C1 segment of cervical spinal cord (tissue), 14 donors: ENCODE results near the gene VAT1.

Experiments used
- DNase-seq, 14 donors: peaks; one replicate each; lab custom pipeline; 2025; lab: John Stamatoyannopoulos, UW

The VAT1 gene

DNA sequence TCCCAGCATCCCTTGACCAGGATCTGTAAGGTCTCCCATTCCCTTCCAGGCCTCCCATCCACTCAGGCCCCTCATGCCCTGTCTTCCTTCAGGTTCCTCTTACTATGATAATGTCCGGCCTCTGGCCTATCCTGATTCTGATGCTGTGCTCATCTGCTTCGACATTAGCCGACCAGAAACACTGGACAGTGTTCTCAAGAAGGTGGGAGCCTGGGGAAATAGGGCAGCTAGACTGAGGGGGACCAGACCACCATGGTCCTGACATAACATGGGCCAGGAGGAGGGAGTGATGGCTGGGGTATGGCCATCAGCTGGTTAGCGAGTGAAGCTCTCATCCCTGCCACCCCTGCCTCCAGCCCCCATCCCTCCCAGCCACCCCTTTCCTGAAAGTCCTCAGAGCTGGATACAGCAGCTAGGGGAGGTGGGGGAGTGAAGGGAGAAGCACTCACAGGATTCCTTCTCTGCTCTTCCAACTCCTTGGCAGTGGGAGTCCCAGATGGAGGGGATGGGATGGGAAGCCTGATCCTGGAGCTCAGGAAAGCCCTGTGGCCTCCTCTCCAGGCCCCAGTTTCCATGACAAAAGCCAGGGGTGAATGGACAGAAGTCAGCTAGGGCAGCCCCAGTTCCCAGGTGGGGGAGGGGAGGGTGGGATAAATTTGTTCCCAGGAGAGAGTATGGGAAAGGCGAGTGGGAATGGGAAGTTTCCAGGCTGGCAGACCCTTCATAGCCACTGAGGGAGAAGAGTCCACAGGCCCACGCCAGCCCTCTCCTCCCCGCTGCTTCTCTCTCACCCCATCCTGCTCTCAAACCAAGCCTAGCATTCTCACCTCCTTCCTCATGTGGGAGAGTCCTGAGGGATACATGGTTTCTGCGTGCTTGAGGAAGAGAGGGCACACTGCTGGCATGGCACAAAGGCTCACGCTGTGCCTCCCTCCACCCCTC, 5.2 kb upstream of the VAT1 start:
- DNase-seq = no peak

DNA sequence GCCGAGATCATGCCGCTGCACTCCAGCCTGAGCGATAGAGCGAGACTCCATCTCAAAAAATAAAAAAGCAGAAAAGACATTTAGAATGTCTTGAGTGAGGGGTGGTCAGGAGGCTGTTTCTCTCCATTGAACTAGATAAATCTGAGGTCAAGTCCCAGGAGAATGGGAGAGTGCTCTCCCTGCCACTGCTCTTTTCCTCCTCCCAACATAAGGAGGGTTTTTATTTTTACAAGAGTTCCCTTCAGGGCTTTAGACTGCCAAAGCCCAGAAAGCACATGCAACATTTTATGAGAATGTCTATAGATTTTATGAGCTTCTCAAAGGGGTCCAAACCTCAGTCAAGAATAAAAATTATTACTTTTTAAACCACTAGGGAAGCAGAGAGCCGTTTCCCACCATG, 4.4 kb upstream of the VAT1 start:
- no peak for DNase-seq

DNA sequence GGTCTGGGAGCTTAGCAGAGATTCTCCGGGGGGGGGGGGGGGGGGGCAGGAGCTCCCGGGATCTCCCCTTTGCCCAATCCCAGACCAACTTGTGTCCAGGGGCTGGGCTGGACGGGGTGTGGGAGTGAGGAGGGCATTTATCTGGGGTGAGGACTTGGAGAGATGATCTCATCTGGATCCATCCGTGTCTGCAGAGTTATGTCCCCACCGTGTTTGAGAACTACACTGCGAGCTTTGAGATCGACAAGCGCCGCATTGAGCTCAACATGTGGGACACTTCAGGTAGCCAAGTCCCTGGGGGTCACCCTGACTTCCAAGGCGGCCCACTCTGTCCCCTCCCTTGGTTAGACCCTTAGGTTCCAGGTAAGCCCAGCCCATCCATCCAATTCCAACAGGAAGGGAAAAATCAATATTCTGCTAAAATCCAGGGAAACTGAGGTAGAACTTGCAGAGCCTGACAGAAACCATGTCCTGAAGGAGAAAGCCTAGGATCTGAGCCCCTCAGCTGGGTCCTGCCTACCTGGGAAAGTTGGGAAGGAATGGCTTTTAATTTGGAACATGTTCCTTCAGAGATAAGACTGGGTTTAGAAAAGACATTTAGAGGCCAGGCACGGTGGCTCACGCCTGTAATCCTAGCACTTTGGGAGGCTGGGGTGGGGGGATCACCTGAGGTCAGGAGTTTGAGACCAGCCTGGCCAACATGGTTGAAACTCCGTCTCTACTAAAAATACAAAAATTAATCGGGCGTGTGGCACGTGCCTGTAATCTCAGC, 3.8 kb upstream of the VAT1 start:
- DNase-seq = no peak

DNA sequence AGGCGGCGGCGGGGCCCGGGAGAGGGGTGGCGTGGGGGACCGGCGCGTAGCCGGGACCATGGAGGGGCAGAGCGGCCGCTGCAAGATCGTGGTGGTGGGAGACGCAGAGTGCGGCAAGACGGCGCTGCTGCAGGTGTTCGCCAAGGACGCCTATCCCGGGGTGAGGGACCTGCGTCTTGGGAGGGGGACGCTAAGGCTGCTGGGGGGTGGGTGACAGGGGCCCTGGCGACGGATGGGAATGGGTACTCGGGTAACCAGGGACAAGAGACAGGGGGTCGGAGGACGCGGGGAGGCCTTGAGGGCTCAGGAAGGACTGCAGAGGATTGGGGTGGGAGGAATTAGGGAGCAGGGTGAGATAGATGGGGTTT, 3.1 kb upstream of the VAT1 start:
- peak in 1 of 14 donors; percentile 36 for DNase-seq

DNA sequence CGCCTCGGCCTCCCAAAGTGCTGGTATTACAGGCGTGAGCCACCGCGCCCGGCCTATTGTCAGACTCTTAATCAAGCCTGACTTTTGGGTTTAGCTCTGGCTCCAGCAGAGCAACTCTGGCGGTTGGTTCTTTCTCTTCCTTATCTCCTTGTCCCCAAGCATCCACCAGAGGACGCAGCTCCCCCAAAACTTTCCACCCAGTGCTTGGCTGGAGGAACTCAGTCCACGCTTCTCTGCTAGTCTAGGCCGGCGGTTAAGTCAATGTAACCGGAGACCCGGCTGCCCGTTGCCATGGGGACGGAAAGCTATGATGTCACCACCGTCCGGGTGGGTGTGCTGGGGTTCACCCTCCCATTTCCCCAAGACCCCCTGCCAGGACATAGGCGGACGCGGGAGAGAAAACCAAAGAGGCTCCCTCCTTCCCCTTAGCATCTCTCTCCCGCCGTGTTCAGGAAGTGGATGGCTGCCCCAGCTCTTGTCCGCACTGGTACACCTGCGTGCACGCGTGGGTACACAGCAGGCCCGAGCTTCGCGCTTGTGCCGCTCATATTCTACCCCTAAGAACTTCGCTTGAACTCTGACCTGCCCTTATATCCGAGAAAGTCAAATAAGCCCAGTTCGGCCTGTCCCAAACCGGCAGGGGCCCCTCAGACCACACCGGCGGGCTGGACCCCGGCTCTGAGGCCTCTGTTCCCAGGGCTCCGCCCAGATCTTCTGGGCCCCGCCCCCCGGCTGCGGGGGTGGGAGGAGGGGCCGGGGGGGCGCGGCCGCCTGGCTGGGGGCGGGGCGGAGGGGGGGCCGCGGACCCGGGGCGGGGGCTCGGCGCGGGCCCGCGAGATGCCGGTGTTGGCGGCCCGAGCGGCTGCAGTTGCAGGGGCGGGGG, 2.5 kb upstream of the VAT1 start, which contains the start of gene RND2:
TSS of gene RND2 (plus strand) at position 825 of the 883 bp plus-strand sequence. CDS start 117 bp downstream, outside the sequence.
- peak in 13 of 14 donors; percentile 36 to 86 (median 76) for DNase-seq

DNA sequence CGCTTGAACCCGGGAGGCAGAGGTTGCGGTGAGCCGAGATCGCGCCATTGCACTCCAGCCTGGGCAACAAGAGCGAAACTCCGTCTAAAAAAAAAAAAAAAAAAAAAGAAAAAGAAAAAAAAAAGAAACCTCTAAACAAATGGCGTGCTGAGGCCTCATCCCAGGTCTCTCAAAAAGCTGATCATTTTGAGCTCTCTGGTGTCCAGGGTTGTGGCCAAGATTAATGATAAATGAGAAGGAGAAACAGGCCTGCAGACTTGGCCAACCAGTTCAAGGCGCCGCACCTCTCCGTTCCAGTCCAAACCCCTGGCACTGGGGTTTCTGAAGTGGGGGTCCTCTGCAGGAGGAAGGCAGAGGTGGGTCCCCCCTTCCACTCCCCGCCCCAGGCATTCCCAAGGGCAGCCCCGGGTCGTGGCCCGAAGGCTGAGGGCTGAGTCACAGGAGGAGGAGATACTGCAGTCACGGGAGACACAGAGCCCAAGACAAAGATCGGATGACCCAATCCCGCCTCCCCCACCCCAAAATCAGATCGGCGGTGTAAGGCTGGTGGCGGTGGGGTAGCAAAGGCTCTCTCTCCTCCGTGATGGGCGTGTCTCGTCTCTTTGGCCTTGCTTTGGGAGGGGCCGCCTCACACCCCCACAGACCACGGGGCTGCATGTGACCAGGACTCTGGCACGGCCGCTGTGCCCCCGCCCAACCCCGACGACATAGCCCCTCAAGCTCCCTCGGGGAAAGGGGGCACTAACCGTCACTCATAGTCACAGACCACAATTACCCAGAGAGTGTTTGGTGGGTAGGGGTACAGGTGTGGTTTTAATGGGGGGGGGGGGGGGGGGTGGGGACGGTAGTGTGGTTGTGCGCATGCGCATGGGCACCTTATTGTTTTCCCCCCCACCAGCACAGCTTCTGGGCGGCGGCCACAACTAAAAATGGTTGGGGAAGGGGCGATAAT, 1.1 kb downstream of the VAT1 start:
- peak in 11 of 14 donors; percentile 30 to 81 (median 66) for DNase-seq

DNA sequence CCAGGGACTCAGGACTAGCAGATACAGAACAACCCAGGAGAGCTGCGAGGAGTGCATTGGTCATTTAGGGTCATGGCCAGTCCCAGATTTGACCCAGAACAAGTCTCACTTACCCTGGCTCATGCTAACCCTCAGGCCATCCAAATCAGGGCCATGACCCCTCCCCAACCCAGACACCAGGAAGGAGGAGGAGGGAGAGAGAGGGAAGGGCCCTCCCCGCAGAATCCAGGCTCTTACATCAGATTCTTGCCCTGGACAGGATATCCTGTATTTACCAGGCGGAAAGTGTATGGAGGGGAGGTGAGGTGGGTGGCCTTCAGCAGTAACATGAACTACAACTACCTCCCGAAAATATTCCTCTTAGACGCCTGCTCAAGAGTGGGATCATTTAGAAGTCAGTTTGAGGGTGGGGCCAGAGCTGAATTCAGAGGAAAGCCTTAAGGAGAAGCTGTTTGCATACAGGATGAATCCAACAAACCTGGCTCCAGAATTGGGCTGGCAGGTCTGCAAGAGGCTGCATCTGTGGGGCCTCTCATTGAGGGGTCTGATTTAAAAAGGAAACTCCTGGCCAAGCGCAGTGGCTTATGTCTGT, 2.1 kb downstream of the VAT1 start:
- no peak for DNase-seq

DNA sequence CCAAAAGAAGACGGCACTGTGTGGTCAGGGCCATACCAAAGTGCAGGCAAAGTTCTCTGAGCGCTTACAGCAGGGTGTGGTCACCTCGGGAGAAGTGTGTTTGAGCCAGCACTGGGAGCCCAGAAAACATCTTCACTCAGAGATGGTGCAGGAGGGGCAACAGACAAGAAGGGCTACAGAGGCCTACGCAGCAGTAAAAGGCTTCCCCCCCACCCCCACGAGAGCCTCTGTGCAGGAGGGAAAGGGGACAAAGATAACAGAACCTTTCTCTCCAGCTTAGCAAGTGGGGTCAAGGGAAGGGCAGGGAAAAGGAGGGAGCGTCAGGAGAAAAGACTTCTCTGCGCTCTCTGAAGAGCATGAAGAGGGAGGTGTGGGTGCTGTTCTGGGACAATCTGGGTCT, 2.8 kb downstream of the VAT1 start:
- DNase-seq = no peak

DNA sequence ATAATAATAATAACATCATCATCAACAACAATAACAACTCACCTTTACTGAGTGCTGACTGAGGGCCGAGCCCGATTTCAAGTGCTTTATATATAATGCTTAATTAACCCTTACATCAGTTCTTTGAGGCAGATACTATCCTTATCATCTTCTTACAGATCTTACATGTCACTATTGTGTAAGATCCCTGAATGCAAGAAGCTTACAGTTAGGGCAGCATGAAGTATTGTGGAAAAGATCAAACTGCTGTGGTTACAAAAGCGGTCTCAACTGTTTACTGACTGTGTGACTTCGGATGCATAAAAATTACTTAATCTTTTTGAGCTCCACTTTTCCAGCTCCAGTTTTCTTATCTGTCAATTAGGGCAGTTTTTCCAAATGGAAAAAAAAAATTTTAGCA, 3.3 kb downstream of the VAT1 start:
- DNase-seq = no peak

DNA sequence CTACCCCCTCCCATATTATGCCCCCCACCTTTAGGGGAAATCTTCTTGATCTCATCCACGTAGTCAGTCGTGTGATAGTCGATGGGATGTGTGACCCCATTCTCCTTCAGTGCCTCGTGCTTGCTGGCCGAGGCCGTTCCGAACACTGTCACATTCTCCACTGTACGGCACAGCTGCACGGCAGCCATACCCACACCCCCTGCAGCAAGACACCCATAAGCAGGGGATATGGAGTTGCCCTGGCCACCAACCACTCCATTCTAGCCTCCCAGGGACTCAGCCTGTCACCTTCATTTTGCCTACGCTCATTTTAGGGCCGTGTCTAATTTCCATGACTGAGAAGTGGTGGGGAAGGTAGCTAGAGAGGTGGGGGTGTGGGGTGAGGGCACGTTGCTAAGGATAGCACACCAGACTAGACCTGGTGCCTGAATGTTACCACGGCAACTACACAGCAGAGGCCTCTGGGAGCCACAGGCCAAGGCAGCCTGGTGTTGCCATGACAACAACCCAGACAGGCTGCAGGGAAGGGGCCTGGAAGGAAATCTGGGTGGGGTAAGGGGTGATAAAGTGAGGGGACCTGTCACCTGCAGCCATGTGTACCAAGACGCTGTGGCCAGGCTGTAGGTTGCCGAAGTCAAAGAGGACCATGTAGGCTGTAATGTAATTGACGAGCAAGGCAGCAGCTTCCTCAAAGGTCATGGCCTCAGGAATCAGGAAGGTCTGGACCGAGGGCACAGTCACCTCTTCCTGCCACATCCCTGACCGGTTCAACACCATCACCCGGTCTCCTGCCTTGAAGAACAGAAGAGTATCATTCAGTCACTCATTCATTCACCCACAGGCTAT, 4.0 kb downstream of the VAT1 start:
- DNase-seq = peak in 1 of 14 donors; percentile 10

DNA sequence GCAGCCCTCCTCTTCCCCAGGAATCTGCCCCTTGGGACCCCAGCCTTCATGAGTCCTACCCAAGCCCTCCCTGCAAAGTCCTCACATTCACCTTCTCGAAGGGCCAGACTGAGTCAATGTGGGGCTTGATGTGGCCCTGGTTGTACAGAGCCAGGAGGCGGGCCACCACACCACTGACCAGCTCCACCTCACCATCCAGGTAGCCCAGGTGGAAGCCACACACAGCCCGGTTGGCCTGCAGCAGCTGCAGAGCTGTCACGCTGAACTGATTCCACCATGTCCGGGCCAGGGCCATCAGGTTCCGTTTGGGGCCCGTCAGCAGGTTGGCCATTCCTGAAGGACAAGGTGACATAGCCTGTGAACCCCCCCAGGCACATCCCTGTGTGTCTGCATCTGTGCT, 6.0 kb downstream of the VAT1 start:
- DNase-seq = no peak

DNA sequence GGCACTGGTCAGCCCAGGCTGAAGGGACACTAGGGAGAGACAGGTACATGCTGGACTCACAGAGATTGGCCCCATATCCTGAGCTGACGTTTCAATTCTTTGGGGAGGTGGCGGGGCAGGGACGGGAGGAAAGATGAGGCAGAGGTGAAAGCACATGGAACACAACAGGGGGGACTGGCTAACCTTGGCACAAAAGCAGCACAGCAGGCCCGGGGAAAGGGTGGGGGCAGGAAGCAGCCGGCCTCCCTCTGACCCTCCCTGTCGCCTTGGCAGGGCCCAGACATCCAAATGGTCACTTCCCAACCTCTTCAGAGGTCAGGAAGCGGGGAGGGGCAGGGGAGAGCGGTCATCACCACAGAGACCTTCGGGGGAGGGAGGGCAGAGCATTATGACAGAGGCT, 6.6 kb downstream of the VAT1 start:
- no peak for DNase-seq

DNA sequence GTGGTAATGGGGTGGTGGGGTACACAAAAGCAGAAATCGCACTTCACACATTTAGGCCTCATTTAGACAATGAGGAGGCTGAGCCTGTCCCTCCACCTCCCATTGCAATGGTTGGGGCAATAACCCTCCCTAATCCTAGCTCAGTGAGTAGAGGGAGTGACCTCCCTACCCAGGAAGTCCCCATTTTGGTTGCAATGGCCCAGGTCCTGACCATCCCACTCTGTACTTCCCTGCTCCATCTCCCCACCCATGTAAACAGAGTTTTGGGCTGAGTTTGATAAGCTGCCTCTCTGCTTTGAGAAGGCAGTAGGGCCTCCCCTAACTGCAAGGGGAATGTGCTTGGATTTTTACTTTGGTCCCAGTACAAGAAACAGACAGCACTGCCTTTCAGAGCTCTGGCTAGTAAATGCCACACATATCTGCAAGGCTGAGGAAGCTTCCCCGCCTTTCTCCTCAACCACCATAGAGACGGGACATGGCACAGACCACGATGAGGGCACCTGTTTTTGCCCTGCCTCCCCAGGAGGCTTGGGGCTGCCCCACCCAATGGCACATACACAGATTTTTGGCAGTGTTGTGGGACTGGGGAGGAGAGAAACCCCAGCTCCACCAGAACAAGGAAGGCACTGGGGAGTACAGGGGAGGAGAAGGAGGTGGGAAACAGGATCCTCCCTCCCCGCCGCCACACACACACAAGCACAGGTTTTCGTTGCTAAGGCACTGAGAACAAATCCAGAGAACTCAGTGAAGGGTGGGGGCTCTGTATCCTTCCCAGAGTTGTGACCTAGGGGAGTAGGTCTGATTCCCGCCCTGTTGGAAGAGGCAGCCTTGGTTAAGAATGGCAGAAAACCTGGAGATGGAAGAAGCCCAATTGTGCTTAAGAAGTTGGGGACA, 7.3 kb downstream of the VAT1 start:
- DNase-seq = no peak

DNA sequence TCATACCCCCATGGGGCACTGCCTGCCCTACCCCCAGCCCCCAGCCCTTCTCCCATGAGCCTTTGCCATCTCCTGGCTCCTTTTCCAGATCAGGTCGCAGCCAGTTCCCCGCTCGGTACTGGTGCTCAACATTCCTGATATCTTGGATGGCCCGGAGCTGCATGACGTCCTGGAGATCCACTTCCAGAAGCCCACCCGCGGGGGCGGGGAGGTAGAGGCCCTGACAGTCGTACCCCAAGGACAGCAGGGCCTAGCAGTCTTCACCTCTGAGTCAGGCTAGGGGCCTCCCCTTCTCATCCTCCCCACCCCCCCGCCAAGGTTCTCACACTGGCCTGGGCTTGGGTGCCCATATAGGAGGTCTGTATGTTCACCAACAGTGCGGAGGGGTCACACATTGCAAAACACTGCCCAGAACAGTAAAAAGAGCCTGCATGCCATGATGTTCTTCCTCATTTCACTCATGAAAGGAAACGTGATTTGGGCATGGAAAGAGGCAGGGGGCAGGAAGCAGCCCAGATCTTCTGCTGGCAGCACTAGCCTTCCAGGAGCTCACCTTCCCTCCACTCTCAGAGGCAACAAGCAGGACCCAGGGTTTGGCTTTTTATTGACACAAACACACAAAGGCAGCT, 8.1 kb downstream of the VAT1 start:
- DNase-seq = no peak

DNA sequence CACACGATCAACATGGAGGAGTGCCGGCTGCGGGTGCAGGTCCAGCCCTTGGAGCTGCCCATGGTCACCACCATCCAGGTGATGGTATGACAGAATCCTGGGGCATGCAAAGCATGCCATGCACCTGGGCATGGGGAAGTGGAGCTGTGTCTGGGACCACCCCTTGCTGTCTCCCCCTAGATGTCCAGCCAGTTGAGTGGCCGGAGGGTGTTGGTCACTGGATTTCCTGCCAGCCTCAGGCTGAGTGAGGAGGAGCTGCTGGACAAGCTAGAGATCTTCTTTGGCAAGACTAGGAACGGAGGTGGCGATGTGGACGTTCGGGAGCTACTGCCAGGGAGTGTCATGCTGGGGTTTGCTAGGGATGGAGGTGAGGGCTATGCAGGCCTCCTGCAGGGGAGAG, 8.9 kb downstream of the VAT1 start:
- DNase-seq = no peak

DNA sequence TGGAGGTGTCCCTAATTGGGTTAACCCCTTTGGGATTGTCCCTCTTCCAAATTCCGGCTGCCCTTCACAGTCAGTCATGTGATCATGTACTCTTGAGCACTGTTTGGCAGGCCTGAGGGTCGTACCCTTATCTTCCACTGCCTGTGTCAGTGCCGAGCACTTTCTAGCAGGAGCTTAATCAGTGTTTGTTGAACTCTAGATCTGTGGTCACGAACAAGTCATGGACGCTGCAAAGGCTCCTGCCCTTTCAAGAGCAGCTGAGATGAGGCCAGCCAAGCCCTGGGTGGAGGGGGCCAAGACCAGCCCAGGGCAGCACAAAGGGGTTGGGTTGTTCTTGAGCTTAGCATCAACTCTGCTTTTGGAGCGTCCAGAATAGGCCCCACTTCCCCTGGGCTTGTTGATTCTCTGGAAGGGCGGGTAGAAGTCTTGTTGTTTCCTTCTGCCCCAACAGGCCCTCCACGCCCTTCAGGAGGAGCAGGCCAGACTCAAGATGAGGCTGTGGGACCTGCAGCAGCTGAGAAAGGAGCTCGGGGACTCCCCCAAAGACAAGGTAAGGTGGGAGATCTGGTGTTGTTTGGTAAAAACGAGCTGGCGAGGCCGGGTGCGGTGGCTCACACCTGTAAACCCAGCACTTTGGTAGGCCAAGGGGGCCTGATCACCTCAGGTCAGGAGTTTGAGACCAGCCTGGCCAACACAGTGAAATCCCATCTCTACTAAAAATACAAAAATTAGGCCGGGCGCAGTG, 10.3 kb downstream of the VAT1 start:
- DNase-seq = no peak
